DMS 273 treated with DMSO at 0.1 percent for 48 hours (cell line): Measurements from ENCODE around the gene CSTPP1.
"Not testable (repeated sequence)": the region's sequence is repeated elsewhere in the genome, so short reads cannot be mapped to it uniquely, and the experiment has no call there.

Experiments used
- DNase-seq: peaks from one replicate; lab custom pipeline; 2025; lab: John Stamatoyannopoulos, UW

Gene CSTPP1

GRCh38 chr11:46953093-46953492 is 16.5 kb downstream of the CSTPP1 start:
- no peak for DNase-seq

- DNase-seq: no peak
Measured at GRCh38 chr11:46958777-46959176, 22.2 kb downstream of the CSTPP1 start.

GRCh38 chr11:46961041-46961440 is 24.5 kb downstream of the CSTPP1 start:
- DNase-seq: no peak

GRCh38 chr11:46961886-46962285 is 25.3 kb downstream of the CSTPP1 start:
- not testable (repeated sequence) for DNase-seq

- no peak for DNase-seq
Measured at GRCh38 chr11:46963844-46964243, 27.3 kb downstream of the CSTPP1 start.

GRCh38 chr11:46966773-46967172 is 30.2 kb downstream of the CSTPP1 start:
- DNase-seq: no peak

GRCh38 chr11:46967962-46968361 is 31.4 kb downstream of the CSTPP1 start:
- DNase-seq: no peak

- DNase-seq: no peak
Measured at GRCh38 chr11:46969379-46969778, 32.8 kb downstream of the CSTPP1 start.

GRCh38 chr11:46970913-46971625 is 34.5 kb downstream of the CSTPP1 start:
- DNase-seq: no peak

GRCh38 chr11:46972343-46972742 is 35.8 kb downstream of the CSTPP1 start:
- DNase-seq: no peak

GRCh38 chr11:46972821-46973220 is 36.3 kb downstream of the CSTPP1 start:
- DNase-seq: no peak

GRCh38 chr11:46976182-46976854 is 39.8 kb downstream of the CSTPP1 start:
- DNase-seq: no peak

- no peak for DNase-seq
Measured at GRCh38 chr11:46977038-46977813, 40.7 kb downstream of the CSTPP1 start.

- DNase-seq: no peak
Measured at GRCh38 chr11:46978005-46978491, 41.5 kb downstream of the CSTPP1 start.

- DNase-seq: no peak
Measured at GRCh38 chr11:46979358-46979757, 42.8 kb downstream of the CSTPP1 start.

- no peak for DNase-seq
Measured at GRCh38 chr11:46981436-46981835, 44.9 kb downstream of the CSTPP1 start.

GRCh38 chr11:46982797-46983452 is 46.4 kb downstream of the CSTPP1 start:
- no peak for DNase-seq

- DNase-seq: no peak
Measured at GRCh38 chr11:46983598-46983997, 47.0 kb downstream of the CSTPP1 start.

GRCh38 chr11:46984548-46984947 is 48.0 kb downstream of the CSTPP1 start:
- DNase-seq: no peak

- no peak for DNase-seq
Measured at GRCh38 chr11:46984987-46985386, 48.4 kb downstream of the CSTPP1 start.

- DNase-seq: no peak
Measured at GRCh38 chr11:46987183-46987582, 50.6 kb downstream of the CSTPP1 start.

- DNase-seq: not testable (repeated sequence)
Measured at GRCh38 chr11:46989810-46990487, 53.4 kb downstream of the CSTPP1 start.
